Psoas muscle (tissue), 8 donors: ENCODE measurements around the gene PITPNC1. TPM values are rescaled to one million over a fixed set of nuclear protein-coding genes. Genes with fewer than 3 reads are reported as not detected.

Experiments used
- ATAC-seq, 4 donors: fragments of 200-7000 bp; cut with Tn5 transposase; one replicate each; pipeline ENCODE4 v1.9.1; 2020; ENCODE audit warnings: moderate library complexity in 3 of 4, mild to moderate bottlenecking in 2 of 4
- DNase-seq, 2 donors: peaks; one replicate each; pipeline ENCODE4 v3.0.0-alpha.2; 2020
- H3K27ac ChIP-seq: fragments of 200-600 bp; one replicate; pipeline ENCODE4 v1.8.0; 2022
- H3K27me3 ChIP-seq, 3 donors: fragments of 200-600 bp in 1 of 3; one replicate each; pipeline versions ENCODE4 v1.6.1 to v1.8.0; 2013 to 2022; ENCODE audit warnings: low read length in 2 of 3, mild to moderate bottlenecking in 2 of 3, moderate library complexity in 1 of 3; ENCODE audit not compliant: insufficient read depth in 3 of 3
- H3K36me3 ChIP-seq, 2 donors: fragments of 200-600 bp in 1 of 2; one replicate each; pipeline versions ENCODE4 v1.6.1 to v1.8.0; 2013 to 2022; ENCODE audit warnings: low read depth in 1 of 2, mild to moderate bottlenecking in 1 of 2, moderate library complexity in 1 of 2; ENCODE audit not compliant: insufficient read depth in 1 of 2
- H3K4me1 ChIP-seq: fragments of 200-600 bp; one replicate; pipeline ENCODE4 v1.8.0; 2022
- H3K4me3 ChIP-seq: fragments of 200-600 bp; one replicate; pipeline ENCODE4 v1.8.0; 2022; ENCODE audit warnings: mild to moderate bottlenecking
- H3K9me3 ChIP-seq: fragments of 200-600 bp; one replicate; pipeline ENCODE4 v1.8.0; 2022
- WGBS, 3 donors: extraction: QIAGEN DNeasy Blood & Tissue Kit; methylation state at CpG; one replicate each; pipeline versions ENCODE4 v1.1.6 to v1.1.7; 2013; 5-methylcytosine and 5-hydroxymethylcytosine counted together
- intact Hi-C, 2 donors: fragments of 100-400 bp; cut with DNase I; formaldehyde crosslinking; loops; one replicate each; pipeline versions ENCODE4 v1.11.0 to v1.14.2; 2022
- polyA plus RNA-seq, 3 donors: library from polyadenylated mRNA; stranded (reverse); fragments of 200-250 nt; gene quantifications; one replicate each; pipeline ENCODE4 v1.2.3, GENCODE V29; 2013
- total RNA-seq, 4 donors: library from RNA; stranded (reverse); fragmentation: NEBNext Ultra II Directional in 2 of 4; extraction: Animal tissue kit (Norgen Biotek cat#: 25700) in 2 of 4; gene quantifications; one replicate each; pipeline versions ENCODE4 v1.2.1 to v1.2.4, GENCODE V29; 2021 to 2023
- TF ChIP-seq, protein P1 (sequence below): fragments of 200-600 bp; IDR thresholded peaks from one replicate; pipeline ENCODE4 v1.8.0; 2022; ENCODE audit warnings: antibody characterized with exemption
- donor health status: healthy with polysubstance abuse.
- donor health status: DM: no; HTN: no; CAD: no; lungs with moderate emphysema.
- donor health status: Bipolar disorder and iron deficiency.
- donor health status: healthy.
- donor health status: DM: yes; HTN: yes; CAD: no.
- donor health status: DM: no; HTN: no; CAD: no.
- donor health status: DM: no; HTN: no; CAD: no.
- donor health status: DM: yes; HTN: yes; CAD: no.

The PITPNC1 gene
- total and polyA plus RNA-seq, 7 donors = 4.4 to 54.7 (median 6.6) TPM

DNA sequence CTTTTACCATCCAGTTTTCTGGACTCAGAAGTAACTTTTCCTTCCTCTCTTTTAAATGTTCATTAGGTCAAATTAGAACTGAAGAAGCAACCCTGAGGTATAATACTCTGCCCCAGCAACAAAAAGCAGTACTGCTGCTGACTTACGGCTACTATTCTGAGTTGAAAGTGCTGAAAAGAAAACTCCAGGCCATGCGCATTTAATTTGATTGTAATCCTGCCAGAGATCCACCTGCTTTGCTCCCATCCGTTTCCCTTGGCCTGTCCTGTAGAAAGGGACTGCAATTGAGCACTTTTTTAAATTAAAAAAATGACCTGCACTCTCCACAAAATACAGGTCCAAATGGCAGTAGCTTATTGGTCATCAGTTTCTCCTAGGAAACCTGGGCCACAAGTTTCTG lies 61.6 kb downstream of the PITPNC1 start:
- intact Hi-C loops = no loop called here
- H3K27ac ChIP-seq = no peak overlapping the region
- peaks cover 9% of the 10 kb centered on the region for H3K4me1 ChIP-seq
- ATAC-seq = no peak
- 73 to 79% (median 78%) methylated on average over 3 of the region's 3 CpGs for WGBS, 3 donors
- DNase-seq = no peak
- H3K4me3 ChIP-seq = no peak overlapping the region
- H3K9me3 ChIP-seq = no peaks in the 10 kb centered on the region
- H3K36me3 ChIP-seq = no peaks in the 10 kb centered on the region
- peaks cover 0 to 17% (median 2%) of the 10 kb centered on the region in 3 donors for H3K27me3 ChIP-seq
- TF ChIP-seq, protein P1, sequence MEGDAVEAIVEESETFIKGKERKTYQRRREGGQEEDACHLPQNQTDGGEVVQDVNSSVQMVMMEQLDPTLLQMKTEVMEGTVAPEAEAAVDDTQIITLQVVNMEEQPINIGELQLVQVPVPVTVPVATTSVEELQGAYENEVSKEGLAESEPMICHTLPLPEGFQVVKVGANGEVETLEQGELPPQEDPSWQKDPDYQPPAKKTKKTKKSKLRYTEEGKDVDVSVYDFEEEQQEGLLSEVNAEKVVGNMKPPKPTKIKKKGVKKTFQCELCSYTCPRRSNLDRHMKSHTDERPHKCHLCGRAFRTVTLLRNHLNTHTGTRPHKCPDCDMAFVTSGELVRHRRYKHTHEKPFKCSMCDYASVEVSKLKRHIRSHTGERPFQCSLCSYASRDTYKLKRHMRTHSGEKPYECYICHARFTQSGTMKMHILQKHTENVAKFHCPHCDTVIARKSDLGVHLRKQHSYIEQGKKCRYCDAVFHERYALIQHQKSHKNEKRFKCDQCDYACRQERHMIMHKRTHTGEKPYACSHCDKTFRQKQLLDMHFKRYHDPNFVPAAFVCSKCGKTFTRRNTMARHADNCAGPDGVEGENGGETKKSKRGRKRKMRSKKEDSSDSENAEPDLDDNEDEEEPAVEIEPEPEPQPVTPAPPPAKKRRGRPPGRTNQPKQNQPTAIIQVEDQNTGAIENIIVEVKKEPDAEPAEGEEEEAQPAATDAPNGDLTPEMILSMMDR = no peak

DNA sequence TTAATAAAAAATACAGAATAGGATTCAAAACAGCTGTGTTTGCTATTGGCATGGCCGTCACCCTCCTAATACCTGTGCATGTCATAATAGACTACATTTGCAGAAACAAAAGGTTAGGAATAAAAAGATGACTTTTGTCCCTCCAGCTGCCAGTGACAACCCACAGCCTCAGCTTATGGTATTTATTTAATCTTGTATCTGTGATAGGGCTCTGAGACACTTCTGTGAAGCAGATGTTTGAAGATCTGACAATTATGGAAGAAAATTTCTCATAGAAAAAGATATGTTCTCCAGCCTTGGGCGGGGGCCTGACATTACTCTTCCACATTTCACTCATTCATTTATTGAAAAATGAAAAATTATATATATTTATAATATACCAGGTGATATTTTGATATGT lies 62.2 kb downstream of the PITPNC1 start:
- H3K27ac ChIP-seq = no peak overlapping the region
- TF ChIP-seq, protein P1 = no peak
- no peaks in the 10 kb centered on the region for H3K36me3 ChIP-seq
- H3K27me3 ChIP-seq = peaks cover 0 to 17% (median 2%) of the 10 kb centered on the region in 3 donors
- WGBS, 3 donors = 93 to 95% (median 94%) methylated on average over 2 of the region's 2 CpGs
- H3K4me3 ChIP-seq = no peak overlapping the region
- peaks cover 9% of the 10 kb centered on the region for H3K4me1 ChIP-seq
- no peak for DNase-seq
- ATAC-seq = no peak
- no peaks in the 10 kb centered on the region for H3K9me3 ChIP-seq
- intact Hi-C loops = no loop called here

DNA sequence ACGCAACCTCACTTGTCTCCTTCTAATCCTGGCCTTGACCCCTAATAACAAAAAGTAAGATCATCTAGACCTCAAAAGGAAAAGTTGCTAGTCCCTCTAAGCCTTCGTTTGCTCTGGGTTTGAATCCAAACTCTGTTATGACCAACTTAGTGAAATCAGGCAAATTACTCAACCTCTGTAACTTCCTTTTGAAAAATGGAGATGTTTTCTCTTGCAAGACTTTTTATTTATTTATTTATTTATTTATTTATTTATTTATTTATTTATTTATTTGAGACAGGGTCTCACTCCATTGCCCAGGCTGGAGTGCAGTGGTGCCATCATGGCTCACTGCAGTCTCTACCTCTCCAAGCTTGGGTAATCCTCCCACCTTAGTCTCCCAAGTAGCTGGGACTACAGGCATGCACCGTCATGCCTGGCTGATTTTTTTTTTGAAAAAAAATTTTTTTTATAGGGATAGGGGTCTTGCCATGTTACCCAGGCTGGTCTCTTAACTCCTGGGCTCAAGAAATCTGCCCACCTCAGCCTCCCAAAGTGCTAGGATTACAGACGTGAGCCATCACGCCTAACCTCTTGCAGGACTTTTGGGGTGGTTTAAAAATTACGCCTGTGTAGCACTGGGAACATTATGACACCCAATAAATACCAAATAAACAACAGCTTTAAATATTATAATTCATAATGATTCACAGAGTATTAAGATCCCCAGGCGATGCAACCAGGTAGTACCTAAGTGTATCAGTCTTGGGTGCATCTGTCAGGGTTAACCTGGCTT lies 63.4 kb downstream of the PITPNC1 start:
- 68 to 73% (median 72%) methylated on average over 7 of the region's 7 CpGs for WGBS, 3 donors
- Histone ChIP-seq H3K27ac (peak overlapping the region; percentile 15), H3K4me3 (peak overlapping the region; percentile 51), H3K36me3 (no peaks in the 10 kb centered on the region), H3K9me3 (no peaks in the 10 kb centered on the region), H3K27me3 (peaks cover 0 to 17% (median 2%) of the 10 kb centered on the region in 3 donors), H3K4me1 (peaks cover 9% of the 10 kb centered on the region)
- ATAC-seq (no peak), DNase-seq (no peak)
- intact Hi-C loops = no loop called here
- TF ChIP-seq, protein P1 = no peak

DNA sequence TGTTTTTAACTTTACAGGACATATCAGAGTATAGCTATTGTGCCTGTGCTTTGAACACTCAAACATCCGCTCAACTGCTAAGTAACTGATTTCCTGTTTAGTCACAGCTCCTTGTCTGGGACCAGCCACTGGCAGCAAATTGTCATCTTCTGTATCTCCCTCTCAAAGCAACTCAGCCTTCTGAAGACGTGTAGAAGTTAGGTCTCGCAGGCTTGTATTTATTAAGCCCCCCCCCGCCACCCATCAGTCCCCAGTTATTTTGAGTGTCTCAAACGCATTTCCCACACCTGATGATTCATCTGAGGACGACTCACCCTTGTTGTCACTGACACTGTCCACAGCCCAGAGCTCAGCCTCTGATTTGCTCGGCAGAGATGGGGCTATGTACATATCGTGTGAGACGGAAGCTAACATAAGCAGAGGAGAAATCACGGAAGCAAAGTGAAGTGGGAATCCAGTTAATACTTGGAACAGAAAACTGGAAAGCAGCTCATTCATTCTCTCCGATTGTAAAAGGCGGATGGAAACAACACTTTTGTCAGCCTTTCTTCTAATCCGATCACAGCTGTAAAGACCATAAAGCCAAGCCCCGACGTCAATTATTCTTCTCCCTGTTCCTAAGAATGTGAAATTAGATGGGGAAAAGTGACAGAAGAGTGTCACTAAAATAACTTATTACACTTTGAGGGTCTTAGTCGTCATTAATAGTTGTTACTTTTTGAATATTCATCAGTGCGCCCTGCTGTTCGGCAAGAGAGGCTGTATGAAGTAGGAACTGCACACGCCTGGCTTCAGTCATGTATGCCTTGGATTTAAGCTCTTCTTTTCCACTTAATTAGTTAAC lies 64.2 kb downstream of the PITPNC1 start:
- Histone ChIP-seq H3K27ac (peak overlapping the region; percentile 15), H3K9me3 (no peaks in the 10 kb centered on the region), H3K27me3 (peaks cover 0 to 17% (median 2%) of the 10 kb centered on the region in 3 donors), H3K4me3 (peak overlapping the region; percentile 51), H3K36me3 (no peaks in the 10 kb centered on the region), H3K4me1 (peaks cover 9% of the 10 kb centered on the region)
- intact Hi-C loops = no loop called here
- ATAC-seq (peak; percentile 69 to 84 (median 77)), DNase-seq (peak in 1 of 2 donors; percentile 19)
- TF ChIP-seq, protein P1 = no peak
- WGBS, 3 donors = 20 to 36% (median 20%) methylated on average over 19 of the region's 19 CpGs
